ENCODE results near the gene C11orf68. TPM values are rescaled to one million over a fixed set of nuclear protein-coding genes. Genes with fewer than 3 reads are reported as not detected.

C11orf68 gene
- total RNA-seq, 3 donors from 2014 or later, result 24.9 to 42.2 (median 28.8) TPM

GRCh38 chr11:65916391-65916790 lies 2.5 kb downstream of the C11orf68 start:
- DNase-seq (no peak), ATAC-seq (no peak)
- intact Hi-C loops (cut with DNase I, micrococcal nuclease), result no loop called here
- TF ChIP-seq CTCF (IDR thresholded peaks at IDR 0.05), result no peak
- H3K9me3 ChIP-seq, result no peaks in the 10 kb centered on the region
- H3K4me3 ChIP-seq, result no peak overlapping the region
- no peaks in the 10 kb centered on the region for H3K36me3 ChIP-seq (ENCODE audit: low read depth)
- H3K4me1 ChIP-seq (ENCODE audit: low read depth), result peaks cover 45% of the 10 kb centered on the region

DNA sequence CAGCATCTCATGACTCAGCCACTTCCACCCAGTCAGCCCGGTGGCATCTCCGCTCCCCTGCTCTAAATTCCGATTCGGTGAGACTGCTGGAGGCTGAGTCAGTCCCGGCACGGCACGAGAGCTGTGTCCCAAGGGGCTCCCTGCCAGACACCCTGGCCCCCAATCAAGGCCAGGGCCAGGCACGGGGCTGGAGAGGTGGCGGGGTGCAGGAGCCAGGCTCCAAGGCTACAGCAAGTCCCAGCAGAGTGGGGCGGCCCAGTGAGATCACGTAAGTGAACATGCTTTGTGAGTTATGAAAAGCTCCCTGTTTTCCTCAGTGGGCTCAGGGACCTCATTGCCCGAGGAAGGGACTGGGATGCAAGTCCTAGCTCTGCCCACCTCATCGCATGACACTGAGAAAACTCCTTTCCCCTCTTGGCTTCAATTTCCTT lies 3.0 kb downstream of the C11orf68 start:
- no peaks in the 10 kb centered on the region for H3K36me3 ChIP-seq (ENCODE audit: low read depth)
- intact Hi-C loops (cut with DNase I, micrococcal nuclease), result no loop called here
- DNase-seq, result peak; percentile 43 to 82 (median 67)
- H3K4me1 ChIP-seq (ENCODE audit: low read depth), result peaks cover 43% of the 10 kb centered on the region
- H3K4me3 ChIP-seq, result no peak overlapping the region
- TF ChIP-seq CTCF (IDR thresholded peaks at IDR 0.05), result no peak
- ATAC-seq, result no peak
- H3K9me3 ChIP-seq, result no peaks in the 10 kb centered on the region

GRCh38 chr11:65915101-65915820 lies 3.6 kb downstream of the C11orf68 start:
- intact Hi-C loops (cut with DNase I, micrococcal nuclease), result no loop called here
- peaks cover 37% of the 10 kb centered on the region for H3K4me1 ChIP-seq (ENCODE audit: low read depth)

GRCh38 chr11:65912845-65913244 lies 6.0 kb downstream of the C11orf68 start:
- DNase-seq, result no peak
- Histone ChIP-seq H3K36me3 (ENCODE audit: low read depth) (no peaks in the 10 kb centered on the region), H3K4me3 (no peak overlapping the region), H3K9me3 (no peaks in the 10 kb centered on the region), H3K4me1 (ENCODE audit: low read depth) (peaks cover 29% of the 10 kb centered on the region)
- TF ChIP-seq CTCF (IDR thresholded peaks at IDR 0.05), result no peak
- intact Hi-C loops (cut with DNase I, micrococcal nuclease), result no loop called here
- ATAC-seq, result no peak

More at GRCh38 chr11:65915101-65915820, 3.6 kb downstream of the C11orf68 start:
- ATAC-seq (no peak), DNase-seq (no peak)
- H3K9me3 ChIP-seq, result no peaks in the 10 kb centered on the region
- no peak for TF ChIP-seq CTCF (IDR thresholded peaks at IDR 0.05)
- no peak overlapping the region for H3K4me3 ChIP-seq
- no peaks in the 10 kb centered on the region for H3K36me3 ChIP-seq (ENCODE audit: low read depth)

DNA sequence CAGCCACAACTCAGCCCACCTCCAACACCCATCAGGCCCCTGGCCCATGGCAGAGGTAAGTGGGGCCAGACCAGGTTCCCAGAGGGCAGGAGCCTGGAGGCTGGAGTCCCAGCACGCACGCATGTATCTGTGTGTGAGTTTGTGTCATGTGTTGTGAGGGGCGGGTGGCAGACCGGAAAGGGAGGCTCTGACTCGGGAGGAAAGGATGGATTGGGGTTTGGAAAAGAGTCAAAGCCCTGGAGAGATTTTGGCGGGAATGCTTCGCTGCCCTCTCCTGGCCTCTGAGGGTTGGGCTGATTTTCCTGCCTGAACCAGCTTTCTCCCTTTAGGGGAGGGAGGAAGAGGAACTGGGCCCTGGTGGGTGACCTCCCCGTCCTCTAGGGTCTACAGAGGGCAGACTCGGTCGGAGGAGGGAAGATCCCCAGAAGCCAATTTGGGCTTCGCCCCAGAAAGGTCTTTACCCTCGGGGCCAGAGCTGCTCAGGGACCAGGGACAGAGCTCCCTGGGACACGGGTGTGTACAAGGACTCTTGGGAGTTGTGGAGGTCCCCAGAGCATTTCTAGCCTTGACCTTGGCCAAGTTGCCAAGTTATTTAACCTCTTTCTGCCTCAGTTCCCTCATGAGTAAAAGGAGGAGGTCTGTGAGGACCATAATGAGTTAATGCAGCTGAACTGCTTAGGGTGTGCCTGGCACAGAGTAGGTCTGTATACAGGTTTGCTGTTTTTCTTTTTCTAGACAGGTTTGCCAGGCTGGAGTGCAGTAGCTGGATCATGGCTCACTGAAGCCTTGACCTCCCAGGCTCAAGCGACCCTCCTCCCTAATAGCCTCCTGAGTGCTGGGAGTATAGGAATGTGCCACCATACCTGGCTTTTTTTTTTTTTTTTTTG lies 6.9 kb downstream of the C11orf68 start:
- ATAC-seq, result peak; percentile 37
- no peaks in the 10 kb centered on the region for H3K9me3 ChIP-seq
- H3K4me3 ChIP-seq, result no peak overlapping the region
- no peak for TF ChIP-seq CTCF (IDR thresholded peaks at IDR 0.05)
- DNase-seq, result peak in 2 of 3 donors; percentile 35 to 41
- peaks cover 20% of the 10 kb centered on the region for H3K4me1 ChIP-seq (ENCODE audit: low read depth)
- no peaks in the 10 kb centered on the region for H3K36me3 ChIP-seq (ENCODE audit: low read depth)
- intact Hi-C loops (cut with DNase I, micrococcal nuclease), result no loop called here
